DND-41 (cell line): ENCODE data around the gene SULF2.

Experiments
- CTCF ChIP-seq: IDR thresholded peaks from 2 replicates; pipeline ENCODE4 v1.5.1; 2012; ENCODE audit warnings: borderline replicate concordance, low read length, moderate library complexity, mild to moderate bottlenecking; ENCODE audit not compliant: poor library complexity, severe bottlenecking; ENCODE audit errors: extremely low read depth
- EZH2 ChIP-seq: IDR thresholded peaks from 3 replicates; pipeline ENCODE4 v1.6.1; 2012; ENCODE audit warnings: borderline replicate concordance, low read depth, mild to moderate bottlenecking, moderate library complexity, low read length, inconsistent platforms; ENCODE audit not compliant: severe bottlenecking

GRCh38 chr20:47744803-47745202 is 40.5 kb downstream of the SULF2 start:
- TF ChIP-seq CTCF (no peak), EZH2 (no peak)
